GM18508 (cell line): ENCODE results near the gene TNFRSF18.
"Not testable (repeated sequence)": the region's sequence is repeated elsewhere in the genome, so short reads cannot be mapped to it uniquely, and the experiment has no call there.

Experiments
- ATAC-seq: cut with Tn5 transposase; IDR thresholded peaks from one replicate; pipeline ENCODE4 v1.9.1; 2021; ENCODE audit warnings: moderate number of reproducible peaks; ENCODE audit not compliant: insufficient read depth, unreplicated experiment

Gene TNFRSF18

GRCh38 chr1:1179983-1180861 is 26.2 kb downstream of the TNFRSF18 start:
- ATAC-seq, result no peak

GRCh38 chr1:1179346-1179982 is 26.9 kb downstream of the TNFRSF18 start:
- ATAC-seq, result no peak

GRCh38 chr1:1178794-1179331 is 27.5 kb downstream of the TNFRSF18 start:
- ATAC-seq, result no peak

DNA sequence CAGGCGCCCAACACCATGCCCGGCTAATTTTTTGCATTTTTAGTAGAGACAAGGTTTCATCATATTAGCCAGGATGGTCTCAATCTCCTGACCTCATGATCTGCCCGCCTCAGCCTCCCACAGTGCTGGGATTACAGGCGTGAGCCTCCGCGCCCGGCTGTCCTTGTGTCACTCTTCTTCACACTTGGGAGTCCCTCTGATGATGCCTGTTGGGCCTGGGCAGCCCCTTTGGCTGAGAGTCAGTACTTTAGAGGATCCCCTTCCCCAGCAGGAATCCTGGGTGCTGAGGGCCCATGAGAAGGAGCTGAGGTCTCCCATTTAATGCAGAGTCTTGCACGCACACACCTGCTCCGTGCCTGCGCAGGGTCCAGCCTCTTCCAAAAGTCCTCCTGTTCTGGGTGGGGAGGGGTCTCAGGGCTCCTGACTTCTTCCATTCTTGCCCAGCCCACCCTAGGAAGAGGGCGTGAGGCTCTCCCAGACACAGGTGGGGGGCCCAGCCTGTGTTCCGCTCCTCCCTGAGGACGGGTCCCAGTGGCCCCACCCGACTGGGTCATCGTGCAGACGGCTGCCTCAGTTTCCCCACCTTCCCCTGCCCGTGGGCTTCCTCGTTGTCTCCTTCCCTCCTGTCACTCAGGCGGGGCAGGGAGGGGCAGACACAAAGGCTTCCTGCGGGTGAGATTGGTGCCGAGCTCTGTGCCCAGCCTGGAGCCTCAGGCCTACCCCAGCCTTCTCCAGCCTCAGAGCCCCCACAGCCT is 28.8 kb downstream of the TNFRSF18 start:
- no peak for ATAC-seq

- no peak for ATAC-seq
Observed at GRCh38 chr1:1176931-1177330, 29.5 kb downstream of the TNFRSF18 start.

- not testable (repeated sequence) for ATAC-seq
Observed at GRCh38 chr1:1176063-1176761, 30.2 kb downstream of the TNFRSF18 start.

DNA sequence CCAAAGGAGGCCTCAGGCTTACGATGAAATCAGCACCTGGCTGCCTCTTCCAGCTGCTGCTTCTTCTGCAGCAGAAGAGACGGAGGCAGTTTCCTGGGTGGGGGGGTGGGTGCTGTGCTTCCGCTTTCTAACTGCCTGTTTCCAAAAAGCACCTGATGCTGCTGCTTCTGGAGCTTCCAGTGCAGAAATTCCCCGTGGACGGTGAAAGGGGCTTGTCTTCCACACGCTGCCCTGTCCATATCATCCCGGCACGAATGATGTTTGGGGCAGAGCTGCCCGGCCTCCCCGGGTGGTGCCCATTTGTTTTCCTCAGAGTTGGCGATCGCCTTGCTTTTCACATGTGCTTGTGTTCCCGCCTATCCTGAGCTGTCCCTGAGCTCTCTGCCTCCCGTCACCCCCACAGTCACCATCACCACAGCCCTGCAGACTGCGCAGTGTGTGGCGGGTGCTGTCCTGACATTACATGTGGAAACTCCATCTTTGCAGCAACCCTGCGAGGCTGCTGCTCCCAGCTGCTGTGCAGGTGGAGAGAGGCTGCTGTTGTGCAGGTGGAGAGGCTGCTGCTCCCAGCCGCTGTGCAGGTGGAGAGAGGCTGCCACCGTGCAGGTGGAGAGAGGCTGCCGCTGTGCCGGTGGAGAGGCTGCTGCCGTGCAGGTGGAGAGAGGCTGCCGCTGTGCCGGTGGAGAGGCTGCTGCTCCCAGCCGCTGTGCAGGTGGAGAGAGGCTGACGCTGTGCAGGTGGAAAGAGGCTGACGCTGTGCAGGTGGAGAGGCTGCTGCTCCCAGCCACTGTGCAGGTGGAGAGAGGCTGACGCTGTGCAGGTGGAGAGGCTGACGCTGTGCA is 30.9 kb downstream of the TNFRSF18 start:
- no peak for ATAC-seq

GRCh38 chr1:1173793-1174415 is 32.5 kb downstream of the TNFRSF18 start, which contains the start of gene TTLL10:
Gene TTLL10, plus strand, starts transcription at chr1:1173880. Its CDS starts 5,336 bp downstream, at chr1:1179216.
- no peak for ATAC-seq

DNA sequence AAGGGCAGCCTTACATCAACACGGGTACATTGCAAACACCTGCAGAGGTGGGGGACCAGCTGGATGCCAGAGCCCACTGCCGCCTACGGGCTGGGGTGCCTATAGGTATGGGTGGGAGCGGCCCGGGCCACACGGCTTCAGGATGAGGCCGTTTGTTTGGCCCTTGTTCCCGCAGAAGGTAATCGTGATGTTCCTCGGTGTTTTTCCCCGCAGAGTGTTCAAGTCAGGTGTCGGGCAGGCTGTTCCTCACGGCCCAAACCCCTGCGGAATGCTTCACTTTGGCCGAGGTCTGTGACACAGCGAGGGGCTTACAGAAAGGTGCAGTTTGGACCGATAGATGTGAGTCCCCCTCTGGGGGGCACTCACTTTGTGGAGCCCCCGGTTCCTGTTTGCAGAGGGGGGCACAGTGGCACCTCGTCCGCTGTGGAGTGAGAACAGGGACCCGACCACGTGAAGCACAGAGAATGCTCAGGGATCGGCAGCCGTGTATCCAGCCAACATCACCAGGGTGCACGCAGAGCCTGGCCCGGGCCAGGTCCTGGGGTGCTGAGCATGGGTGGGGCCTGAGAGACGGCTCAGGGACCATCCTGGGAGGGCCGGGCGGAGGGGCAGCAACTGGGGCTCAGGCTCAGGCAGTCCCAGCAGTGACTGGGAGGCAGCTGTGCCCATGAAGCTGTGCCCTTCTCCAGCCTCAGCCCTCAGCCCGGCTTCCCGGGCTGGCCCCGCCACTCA is 33.2 kb downstream of the TNFRSF18 start:
- ATAC-seq, result no peak

DNA sequence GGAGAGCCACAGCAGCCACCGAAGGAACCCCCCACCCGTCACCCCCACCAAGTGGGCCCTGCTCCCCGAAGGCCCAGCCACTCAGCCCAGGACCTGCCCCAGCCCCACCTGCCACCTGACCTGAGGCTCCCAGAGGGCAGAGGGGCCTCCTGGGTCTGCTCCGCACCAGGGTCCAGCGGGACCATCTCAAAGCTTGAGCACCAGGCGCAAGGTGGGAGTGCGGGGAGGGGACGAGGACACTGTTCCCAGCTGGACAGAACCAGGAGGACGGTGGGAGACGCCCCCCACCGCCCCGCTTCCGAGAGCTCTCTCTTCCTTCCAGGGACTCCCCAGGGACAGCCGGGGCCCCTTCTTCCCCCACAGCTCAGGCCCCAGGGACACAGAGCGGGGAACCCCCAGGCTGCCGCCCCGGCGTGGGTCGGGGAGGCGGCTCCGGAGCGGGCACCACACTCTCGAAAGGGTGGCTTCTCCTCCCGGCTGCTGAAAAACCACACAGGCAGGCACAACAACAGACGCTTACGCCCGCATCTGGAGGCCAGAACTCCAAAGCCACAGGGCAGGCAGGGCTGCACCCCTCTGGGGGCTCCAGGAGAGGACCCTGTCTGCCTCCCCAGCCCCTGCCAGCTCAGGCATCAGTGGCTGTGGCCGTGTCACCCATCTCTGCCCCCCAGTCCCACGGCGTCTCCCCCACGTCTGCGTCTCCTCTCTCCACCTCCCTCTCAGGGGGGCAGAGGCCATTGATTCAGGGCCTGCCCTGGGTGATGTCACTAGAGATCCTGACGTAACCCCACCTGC is 34.6 kb downstream of the TNFRSF18 start:
- no peak for ATAC-seq

- no peak for ATAC-seq
Observed at GRCh38 chr1:1171161-1171545, 35.2 kb downstream of the TNFRSF18 start.

GRCh38 chr1:1170215-1171091 is 35.9 kb downstream of the TNFRSF18 start:
- ATAC-seq, result no peak

DNA sequence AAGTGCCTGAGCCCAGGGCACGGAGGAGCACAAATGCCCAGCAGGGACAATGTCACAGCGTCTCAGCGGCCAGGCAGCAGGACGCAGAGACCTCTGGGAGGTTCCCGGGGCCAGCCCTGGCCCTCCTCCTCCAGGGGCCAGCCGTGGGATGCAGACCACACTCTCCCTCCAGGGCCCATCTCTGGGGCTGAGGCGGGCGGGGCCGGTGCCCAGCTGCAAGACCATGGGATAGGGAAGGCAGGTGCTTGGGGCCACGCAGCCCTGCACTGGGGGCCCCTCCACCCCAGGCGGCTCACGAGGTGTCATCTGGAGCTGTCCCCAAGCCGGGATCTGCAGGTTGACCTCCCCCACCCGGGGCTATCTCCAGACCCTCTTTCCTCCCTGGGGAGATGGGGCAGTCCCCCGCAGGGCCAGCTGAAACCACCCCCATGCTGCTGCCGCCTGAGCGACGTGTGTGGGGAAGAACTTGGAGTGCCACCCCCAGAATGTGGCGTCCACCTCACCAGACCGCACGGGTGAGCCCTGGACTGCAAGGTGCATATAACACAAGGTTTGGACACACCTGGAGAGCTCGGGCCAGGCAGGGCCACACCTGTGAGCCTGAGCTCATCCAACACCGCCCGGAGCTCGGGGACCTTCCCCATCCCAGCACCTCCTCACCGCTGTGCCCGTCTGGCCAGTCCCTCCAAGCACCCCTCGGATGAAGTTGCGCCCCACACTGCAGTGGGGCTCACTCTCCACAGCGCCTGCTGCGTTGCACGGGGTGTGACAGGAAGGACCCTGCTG is 36.8 kb downstream of the TNFRSF18 start:
- ATAC-seq, result no peak

GRCh38 chr1:1168451-1169411 is 37.7 kb downstream of the TNFRSF18 start:
- ATAC-seq, result no peak
